Measurements from ENCODE around the gene NANOG.
"Not testable (repeated sequence)": the region's sequence is repeated elsewhere in the genome, so short reads cannot be mapped to it uniquely, and the experiment has no call there.

The NANOG gene

GRCh38 chr12:7801460-7801859, 12.3 kb downstream of the NANOG start:
- in situ Hi-C loops (cut with HindIII; ENCODE audit: low sequenced_read_pairs): no loop called here

GRCh38 chr12:7806319-7806718, 17.1 kb downstream of the NANOG start:
- in situ Hi-C loops (cut with HindIII; ENCODE audit: low sequenced_read_pairs): not testable (repeated sequence)

GRCh38 chr12:7806863-7807487, 17.8 kb downstream of the NANOG start:
- in situ Hi-C loops (cut with HindIII; ENCODE audit: low sequenced_read_pairs): no loop called here

GRCh38 chr12:7825754-7826153, 36.6 kb downstream of the NANOG start:
- in situ Hi-C loops (cut with HindIII; ENCODE audit: low sequenced_read_pairs): not testable (repeated sequence)

GRCh38 chr12:7829737-7830136, 40.5 kb downstream of the NANOG start:
- in situ Hi-C loops (cut with HindIII; ENCODE audit: low sequenced_read_pairs): not testable (repeated sequence)

- in situ Hi-C loops (cut with HindIII; ENCODE audit: low sequenced_read_pairs): no loop called here
These were observed 43.0 kb downstream of the NANOG start for GRCh38 chr12:7832059-7832696.

GRCh38 chr12:7833201-7833600, 44.0 kb downstream of the NANOG start:
- in situ Hi-C loops (cut with HindIII; ENCODE audit: low sequenced_read_pairs): not testable (repeated sequence)

- in situ Hi-C loops (cut with HindIII; ENCODE audit: low sequenced_read_pairs): no loop called here
These were observed 44.6 kb downstream of the NANOG start for GRCh38 chr12:7833831-7834230.

GRCh38 chr12:7834701-7835100, 45.5 kb downstream of the NANOG start:
- in situ Hi-C loops (cut with HindIII; ENCODE audit: low sequenced_read_pairs): no loop called here

- in situ Hi-C loops (cut with HindIII; ENCODE audit: low sequenced_read_pairs): no loop called here
These were observed 45.9 kb downstream of the NANOG start for GRCh38 chr12:7835116-7835515.

GRCh38 chr12:7835766-7836165, 46.6 kb downstream of the NANOG start:
- in situ Hi-C loops (cut with HindIII; ENCODE audit: low sequenced_read_pairs): no loop called here

GRCh38 chr12:7837366-7837765, 48.2 kb downstream of the NANOG start:
- in situ Hi-C loops (cut with HindIII; ENCODE audit: low sequenced_read_pairs): no loop called here

- in situ Hi-C loops (cut with HindIII; ENCODE audit: low sequenced_read_pairs): not testable (repeated sequence)
These were observed 50.0 kb downstream of the NANOG start for GRCh38 chr12:7839226-7839625.

GRCh38 chr12:7839848-7840247, 50.6 kb downstream of the NANOG start:
- in situ Hi-C loops (cut with HindIII; ENCODE audit: low sequenced_read_pairs): not testable (repeated sequence)

- in situ Hi-C loops (cut with HindIII; ENCODE audit: low sequenced_read_pairs): not testable (repeated sequence)
These were observed 53.2 kb downstream of the NANOG start for GRCh38 chr12:7842444-7842843.

- in situ Hi-C loops (cut with HindIII; ENCODE audit: low sequenced_read_pairs): not testable (repeated sequence)
These were observed 53.9 kb downstream of the NANOG start for GRCh38 chr12:7843149-7843548.

GRCh38 chr12:7843583-7843982, 54.4 kb downstream of the NANOG start:
- in situ Hi-C loops (cut with HindIII; ENCODE audit: low sequenced_read_pairs): not testable (repeated sequence)

- in situ Hi-C loops (cut with HindIII; ENCODE audit: low sequenced_read_pairs): no loop called here
These were observed 54.9 kb downstream of the NANOG start for GRCh38 chr12:7844116-7844515.

GRCh38 chr12:7847226-7848097, 58.3 kb downstream of the NANOG start:
- in situ Hi-C loops (cut with HindIII; ENCODE audit: low sequenced_read_pairs): not testable (repeated sequence)

- in situ Hi-C loops (cut with HindIII; ENCODE audit: low sequenced_read_pairs): not testable (repeated sequence)
These were observed 58.9 kb downstream of the NANOG start for GRCh38 chr12:7848098-7848422.

Data from DLD1 (cell line).